Activated T-cell treated with anti-CD3 and anti-CD28 coated beads, Interleukin-2, amount 50 U/mL, for 48 hours (primary cell): Measurements from ENCODE around the gene PPM1G.
"Not testable (repeated sequence)": the region's sequence is repeated elsewhere in the genome, so short reads cannot be mapped to it uniquely, and the experiment has no call there.

Source experiments
- DNase-seq, 2 experiments: peaks; one replicate each; pipeline ENCODE4 v3.0.0-alpha.2; 2020

PPM1G gene

DNA sequence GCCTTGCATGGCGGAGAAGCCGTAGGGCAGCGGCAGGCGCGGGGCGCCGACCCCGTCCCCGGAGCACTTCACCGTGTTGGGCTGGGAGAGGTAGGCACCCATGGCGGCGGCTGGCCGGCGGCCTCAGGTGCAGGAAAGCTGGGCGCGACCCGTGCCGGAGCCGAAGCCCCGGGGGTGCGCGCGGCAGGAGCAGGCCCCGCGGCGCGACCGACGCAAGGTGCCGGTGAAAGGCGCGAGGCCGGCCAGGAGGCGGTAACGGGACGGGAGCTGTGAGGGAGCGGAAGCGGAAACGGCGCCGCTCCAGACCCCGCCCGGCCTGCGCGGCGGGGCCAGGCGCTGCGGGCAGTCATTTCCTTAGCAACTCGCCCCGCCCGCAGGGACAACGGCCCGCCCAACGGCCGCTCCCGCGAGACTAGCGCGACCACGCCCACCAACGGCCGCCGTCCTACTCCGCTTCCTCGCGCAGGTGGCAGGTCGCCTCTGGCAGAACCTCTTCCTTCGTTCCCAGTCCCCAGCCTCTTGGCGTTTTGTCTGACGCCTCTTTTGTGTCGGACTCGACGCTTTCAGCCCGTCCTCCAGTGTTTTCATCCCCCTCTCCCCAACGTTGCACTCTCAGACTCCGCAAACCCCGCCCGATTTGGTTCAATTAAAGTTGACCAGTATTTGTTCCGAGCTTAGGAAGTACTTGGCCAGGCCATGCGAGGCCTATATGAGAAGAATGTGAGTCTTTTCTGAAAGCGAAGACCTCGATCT lies at the start of gene PPM1G:
Gene PPM1G (minus strand): TSS at position 271 of the 753 bp plus-strand sequence. CDS start 169 bp downstream, at position 102.
- peak; percentile 98 to 99 for DNase-seq

- DNase-seq = no peak
These were observed 44.6 kb upstream of the PPM1G start for GRCh38 chr2:27453968-27454367.

DNA sequence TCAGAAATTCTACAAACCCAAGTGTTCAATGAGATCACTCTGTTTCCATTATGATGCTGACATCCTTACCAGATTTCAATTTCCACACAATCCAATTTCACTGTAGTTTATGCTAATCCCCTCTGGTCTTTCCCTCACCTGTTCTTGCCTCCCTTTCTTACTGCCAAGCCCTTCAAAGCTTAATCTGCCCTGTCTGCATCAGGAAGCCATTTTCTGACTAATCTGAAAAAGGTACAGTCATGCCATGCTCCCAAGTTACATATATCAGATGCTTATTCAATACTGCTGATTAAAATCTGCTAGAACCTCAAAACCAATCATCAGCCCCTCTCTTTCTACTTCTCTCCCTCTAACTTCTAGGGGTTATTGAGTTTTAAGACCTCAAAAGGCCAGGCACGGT lies 41.7 kb upstream of the PPM1G start:
- DNase-seq = no peak

GRCh38 chr2:27448381-27448780 lies 39.0 kb upstream of the PPM1G start:
- DNase-seq = no peak

GRCh38 chr2:27446057-27446456 lies 36.7 kb upstream of the PPM1G start:
- no peak for DNase-seq

DNA sequence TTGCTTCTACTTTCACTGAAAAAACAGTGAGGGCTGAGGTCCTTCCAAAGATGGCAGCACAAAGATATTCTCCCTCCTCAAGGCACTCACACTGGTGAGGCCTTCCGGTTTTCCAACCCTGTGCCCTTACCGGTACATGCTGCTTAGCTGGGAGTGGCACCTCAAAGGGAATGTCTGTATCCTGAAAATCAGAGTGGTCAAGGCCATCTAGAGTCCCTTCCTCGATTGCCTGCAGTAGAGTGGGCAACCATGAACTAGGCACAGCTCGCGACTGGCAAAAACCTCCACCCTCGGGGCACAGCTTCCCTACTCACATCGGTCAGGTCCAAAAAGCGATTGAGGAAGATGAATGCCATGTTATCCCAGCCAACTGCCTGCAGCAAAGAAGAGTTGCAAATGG lies 36.2 kb upstream of the PPM1G start:
- DNase-seq = no peak

GRCh38 chr2:27445155-27445554 lies 35.8 kb upstream of the PPM1G start:
- DNase-seq = no peak

GRCh38 chr2:27442920-27443282 lies 33.5 kb upstream of the PPM1G start:
- DNase-seq = no peak

DNA sequence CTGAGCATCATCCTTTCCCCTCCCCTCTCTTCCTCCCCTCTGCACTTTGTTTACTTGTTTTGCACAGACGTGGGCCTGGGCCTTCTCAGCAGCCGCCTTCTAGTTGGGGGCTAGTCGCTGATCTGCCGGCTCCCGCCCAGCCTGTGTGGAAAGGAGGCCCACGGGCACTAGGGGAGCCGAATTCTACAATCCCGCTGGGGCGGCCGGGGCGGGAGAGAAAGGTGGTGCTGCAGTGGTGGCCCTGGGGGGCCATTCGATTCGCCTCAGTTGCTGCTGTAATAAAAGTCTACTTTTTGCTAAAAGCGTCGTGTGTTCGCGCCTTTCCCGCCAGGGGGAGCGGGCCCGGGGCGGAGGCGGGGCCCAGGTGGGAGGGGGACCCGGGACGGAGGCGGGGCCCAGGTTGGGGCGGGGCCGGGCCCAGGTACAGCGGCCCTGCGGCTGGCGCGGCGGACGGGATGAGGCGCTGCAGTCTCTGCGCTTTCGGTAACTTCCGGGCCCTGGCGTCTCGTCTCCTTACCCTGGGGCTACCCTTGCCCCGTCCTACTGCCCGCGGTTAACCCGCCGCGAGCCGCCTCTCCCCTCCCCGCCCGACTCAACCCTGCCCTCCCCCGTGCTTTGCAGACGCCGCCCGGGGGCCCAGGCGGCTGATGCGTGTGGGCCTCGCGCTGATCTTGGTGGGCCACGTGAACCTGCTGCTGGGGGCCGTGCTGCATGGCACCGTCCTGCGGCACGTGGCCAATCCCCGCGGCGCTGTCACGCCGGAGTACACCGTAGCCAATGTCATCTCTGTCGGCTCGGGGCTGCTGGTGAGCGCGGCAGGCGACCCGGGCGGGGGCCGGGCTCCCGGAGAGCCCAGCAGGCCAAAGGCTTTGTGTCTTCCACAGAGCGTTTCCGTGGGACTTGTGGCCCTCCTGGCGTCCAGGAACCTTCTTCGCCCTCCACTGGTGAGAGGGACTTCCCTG lies 32.8 kb upstream of the PPM1G start, which contains the start of gene KRTCAP3:
Gene KRTCAP3 (plus strand): TSS at position 424 of the 962 bp plus-strand sequence. CDS start 32 bp downstream, at position 456.
- DNase-seq = peak; percentile 38 to 56

DNA sequence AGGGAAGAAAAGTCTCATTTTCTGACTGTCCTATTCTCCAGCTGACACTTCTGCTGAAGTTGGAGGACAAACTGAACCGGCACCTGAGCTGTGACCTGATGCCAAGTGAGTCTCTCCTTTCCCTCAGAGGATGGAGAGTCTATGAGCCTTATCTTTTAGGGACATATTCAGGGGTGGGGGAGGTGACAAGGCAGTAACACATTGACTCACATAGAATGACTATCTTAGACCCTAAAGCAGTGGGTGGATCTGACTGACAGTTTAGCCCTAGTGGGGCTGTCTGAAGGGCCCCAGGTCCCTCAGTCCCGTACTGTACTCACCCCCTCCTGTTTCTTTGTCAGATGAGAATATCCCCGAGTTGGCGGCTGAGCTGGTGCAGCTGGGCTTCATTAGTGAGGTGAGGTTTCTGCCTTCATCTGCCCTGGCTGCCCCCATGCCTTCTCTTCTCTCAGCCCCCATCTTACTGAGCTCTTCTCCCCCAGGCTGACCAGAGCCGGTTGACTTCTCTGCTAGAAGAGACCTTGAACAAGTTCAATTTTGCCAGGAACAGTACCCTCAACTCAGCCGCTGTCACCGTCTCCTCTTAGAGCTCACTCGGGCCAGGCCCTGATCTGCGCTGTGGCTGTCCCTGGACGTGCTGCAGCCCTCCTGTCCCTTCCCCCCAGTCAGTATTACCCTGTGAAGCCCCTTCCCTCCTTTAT lies 32.0 kb upstream of the PPM1G start:
- DNase-seq = no peak

GRCh38 chr2:27435628-27436027 lies 26.2 kb upstream of the PPM1G start:
- no peak for DNase-seq

DNA sequence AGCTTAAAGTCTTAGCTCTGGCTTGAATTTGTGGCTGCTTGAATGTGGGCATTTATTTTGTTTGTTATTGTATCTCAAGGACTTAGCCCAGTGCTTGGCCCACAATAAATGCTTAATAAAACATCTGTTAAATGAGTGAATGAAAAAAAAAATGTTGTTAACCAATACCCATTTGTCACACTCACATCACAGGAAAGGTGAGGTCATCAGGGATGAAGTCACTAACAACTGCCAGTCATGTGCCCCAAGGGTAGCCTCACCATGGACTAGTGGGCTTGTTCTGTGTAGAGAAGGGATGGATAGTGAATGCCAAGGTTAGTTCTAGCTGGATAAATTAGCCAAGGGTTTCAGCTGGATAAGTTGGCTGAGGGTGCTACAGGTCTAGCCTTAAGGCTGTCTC lies 22.0 kb upstream of the PPM1G start:
- DNase-seq = no peak

GRCh38 chr2:27428978-27429541 lies 19.7 kb upstream of the PPM1G start:
- DNase-seq = peak; percentile 82 to 88

GRCh38 chr2:27428213-27428977 lies 19.0 kb upstream of the PPM1G start, which contains the start of gene NRBP1:
NRBP1 (plus strand) TSS chr2:27428631; CDS start chr2:27433274, 4,643 bp downstream.
- DNase-seq = peak; percentile 96

- no peak for DNase-seq
These were observed 18.4 kb upstream of the PPM1G start for GRCh38 chr2:27427863-27428212.

DNA sequence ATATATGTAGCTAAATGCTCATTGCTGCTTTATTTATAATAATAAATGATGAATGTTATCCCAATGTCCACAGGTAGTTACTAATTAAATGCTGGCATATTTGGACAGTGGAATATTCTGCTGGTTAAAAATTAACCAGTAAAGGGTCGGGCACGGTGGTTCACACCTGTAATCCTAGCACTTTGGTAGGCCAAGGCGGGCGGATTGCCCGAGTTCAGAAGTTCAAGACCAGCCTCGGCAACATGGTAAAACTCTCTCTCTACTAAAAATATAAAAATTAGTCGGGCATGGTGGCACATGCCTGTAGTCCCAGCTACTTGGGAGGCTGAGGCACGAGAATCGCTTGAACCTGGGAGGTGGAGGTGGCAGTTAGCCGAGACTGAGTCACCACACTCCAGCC lies 15.6 kb upstream of the PPM1G start:
- DNase-seq = not testable (repeated sequence)

DNA sequence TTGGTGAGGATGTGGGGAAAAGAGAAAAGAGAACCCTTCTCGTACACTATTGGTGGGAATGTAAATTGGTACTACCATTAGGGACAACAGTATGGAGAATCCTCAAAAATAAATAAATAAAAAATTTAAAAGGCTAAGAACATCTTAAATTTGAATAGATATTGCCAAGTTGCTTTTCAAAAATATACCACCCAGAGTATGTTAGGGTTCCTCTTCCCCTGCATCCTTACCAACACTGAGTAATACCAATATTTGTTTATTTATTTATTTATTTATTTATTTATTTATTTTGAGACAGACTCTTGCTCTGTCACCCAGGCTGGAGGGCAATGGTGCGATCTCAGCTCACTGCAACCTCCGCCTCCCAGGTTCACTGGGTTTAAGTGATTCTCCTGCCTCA lies 13.6 kb upstream of the PPM1G start:
- DNase-seq = no peak

DNA sequence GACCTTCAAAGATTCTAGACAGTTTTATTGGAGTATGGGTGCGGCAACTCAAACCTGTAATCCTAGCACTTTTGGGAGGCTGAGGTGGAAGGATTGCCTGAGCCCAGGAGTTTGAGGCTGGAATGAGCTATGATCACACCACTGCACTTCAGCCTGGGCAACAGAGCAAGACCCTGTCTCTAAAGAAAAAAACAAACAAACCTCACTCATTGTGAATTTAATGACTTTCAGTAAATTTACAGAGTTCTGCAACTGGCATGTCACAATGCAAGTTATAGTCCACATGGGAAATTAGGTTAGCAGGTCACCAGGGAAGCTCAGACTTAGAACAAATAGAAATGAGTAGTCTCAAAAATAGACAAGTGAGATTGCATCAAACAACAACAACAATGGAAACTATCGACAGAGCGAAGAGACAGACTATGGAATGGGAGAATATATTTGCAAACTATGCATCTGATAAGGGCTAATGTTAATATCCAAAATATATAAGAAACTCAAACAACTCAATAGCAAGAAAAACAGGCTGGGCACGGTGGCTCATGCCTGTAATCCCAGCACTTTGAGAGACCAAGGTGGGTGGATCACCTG lies 12.4 kb upstream of the PPM1G start:
- DNase-seq = no peak

GRCh38 chr2:27420996-27421395 lies 11.6 kb upstream of the PPM1G start:
- no peak for DNase-seq

- no peak for DNase-seq
These were observed 6.8 kb upstream of the PPM1G start for GRCh38 chr2:27416151-27416550.

DNA sequence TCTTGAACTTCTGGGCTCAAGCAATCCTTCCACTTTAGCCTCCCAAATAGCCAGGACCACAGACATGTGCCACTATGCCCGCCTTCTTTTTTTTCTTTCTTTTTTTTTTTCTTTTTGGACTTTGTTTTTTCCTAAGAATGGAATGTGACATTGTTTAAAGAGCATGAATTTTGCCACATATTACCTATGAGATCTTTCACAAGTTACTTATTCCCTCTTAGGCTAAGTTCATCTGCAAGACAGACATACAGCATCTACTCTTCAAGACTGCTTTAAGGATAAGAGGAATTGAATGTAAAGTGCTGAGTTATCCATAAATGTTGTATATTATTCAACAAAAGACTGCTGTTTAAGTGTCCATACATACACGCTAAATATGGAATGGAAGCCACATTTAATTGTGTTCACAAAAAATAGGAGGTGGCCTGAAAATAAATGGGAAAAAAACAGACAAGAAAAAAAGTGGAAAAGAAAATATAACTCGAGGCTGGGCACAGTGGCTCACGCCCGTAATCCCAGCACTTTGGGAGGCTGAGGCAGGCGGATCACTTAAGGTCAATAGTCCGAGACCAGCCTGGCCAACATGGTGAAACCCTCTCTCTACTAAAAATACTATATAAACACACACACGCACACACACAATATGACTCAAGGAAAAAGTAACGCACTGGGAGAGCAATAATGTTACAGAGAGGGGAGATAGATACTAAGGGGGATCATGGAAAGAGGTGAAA lies 3.2 kb upstream of the PPM1G start:
- no peak for DNase-seq
